Stimulated activated CD4-positive, alpha-beta T cell treated with anti-CD3 and anti-CD28 coated beads, Interleukin-4, amount 100 ng/mL, for 4 hours (primary cell): Measurements from ENCODE around the gene GPR101.

ENCODE experiments used
- DNase-seq, 2 experiments: peaks; one replicate each; pipeline ENCODE4 v3.0.0-alpha.2; 2020

The GPR101 gene, protein sequence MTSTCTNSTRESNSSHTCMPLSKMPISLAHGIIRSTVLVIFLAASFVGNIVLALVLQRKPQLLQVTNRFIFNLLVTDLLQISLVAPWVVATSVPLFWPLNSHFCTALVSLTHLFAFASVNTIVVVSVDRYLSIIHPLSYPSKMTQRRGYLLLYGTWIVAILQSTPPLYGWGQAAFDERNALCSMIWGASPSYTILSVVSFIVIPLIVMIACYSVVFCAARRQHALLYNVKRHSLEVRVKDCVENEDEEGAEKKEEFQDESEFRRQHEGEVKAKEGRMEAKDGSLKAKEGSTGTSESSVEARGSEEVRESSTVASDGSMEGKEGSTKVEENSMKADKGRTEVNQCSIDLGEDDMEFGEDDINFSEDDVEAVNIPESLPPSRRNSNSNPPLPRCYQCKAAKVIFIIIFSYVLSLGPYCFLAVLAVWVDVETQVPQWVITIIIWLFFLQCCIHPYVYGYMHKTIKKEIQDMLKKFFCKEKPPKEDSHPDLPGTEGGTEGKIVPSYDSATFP

DNA sequence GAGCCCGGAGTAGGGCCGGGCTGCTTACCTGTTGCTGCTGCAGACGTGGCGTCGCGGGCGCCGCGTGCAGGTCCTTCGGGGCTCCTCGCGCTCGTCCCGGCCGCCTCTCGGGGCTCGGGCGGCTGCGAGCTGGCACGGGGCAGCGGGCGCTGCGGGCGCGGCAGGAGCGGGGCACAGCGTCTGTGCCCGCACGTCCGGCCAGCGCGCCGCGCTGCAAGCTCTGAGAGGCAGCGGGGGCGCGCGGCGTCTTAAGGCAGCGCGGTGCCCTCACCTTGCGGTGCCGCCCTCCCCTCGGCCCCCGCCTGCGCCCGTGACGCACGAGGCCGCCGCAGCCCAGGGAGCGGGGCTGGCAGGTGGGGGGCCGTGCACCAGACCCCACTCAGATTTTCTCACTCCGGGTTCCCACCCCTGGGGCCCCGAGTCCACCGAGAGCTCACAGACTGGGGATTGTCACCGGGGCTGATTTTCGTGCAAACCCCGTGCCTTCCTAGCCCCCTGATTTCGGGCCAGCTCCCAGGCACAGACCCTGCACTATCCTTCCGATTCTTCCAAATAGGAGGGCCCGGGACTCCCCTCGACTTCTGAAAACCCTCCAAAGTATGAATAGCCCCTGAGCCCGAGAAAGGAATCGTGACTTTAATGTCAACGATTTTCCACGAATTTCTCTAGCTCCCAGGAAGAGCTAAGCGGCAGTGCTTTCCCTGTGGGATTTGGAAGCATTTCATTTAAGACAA is at the start of gene GPR101:
Gene GPR101 (minus strand): TSS at position 222 of the 734 bp plus-strand sequence. CDS start 2,321 bp downstream, outside the sequence.
- peak in 1 of 2 experiments; percentile 1 for DNase-seq

DNA sequence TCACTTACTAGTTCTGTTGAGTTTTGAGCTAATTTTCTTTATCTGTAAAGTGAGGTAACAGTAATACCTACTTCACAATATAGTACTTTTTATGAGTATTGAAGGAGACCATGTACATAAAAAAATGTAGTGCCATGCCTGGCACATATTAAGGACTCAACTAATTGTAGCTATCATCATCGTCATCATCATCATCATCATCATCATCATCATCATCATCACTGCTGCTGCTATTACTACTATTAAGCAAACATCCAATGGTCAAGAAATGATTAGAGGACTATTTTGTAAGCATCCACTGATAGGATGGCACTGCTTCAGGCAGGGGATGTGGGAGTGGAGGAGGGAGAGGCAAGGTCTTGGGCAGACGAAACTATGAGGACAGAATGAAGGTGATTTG is 47.4 kb upstream of the GPR101 start:
- no peak for DNase-seq

DNA sequence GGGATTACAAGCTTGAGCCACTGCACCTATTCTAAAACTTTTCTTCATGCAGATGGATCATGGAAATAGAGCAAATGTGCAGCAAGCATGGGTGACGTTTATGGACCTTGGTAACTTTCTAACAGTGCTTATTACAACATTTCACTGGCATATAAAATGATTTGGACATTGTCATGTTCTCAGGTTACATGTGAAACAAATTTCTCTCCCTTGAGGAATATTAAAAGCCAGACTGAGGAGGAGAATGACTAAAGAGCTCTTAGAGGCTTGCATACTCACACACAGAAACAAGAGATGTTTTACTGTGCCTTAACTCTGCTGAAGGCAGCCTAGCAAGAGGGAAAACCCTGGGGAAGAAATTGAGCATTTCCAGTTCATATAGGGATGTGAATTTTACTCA is 38.6 kb upstream of the GPR101 start:
- no peak for DNase-seq

DNA sequence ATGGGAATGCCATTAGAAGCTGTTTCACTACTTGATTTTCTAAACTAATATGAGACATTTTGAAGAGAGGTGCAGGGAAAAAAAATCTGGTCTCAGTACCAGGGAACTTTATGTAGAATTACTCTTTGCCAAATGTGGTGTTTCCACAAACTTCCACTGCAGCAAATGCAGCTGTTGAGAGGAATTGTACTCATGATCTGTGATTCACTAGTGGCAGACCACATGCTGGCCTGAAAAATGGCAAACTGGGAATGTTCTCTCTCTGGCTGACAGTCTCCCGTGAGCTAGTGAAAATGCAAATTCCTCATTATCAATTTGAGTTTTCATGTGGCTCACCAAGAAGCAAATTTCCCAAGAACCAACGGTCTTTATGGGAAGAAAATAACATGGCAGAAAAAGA is 37.8 kb upstream of the GPR101 start:
- no peak for DNase-seq

DNA sequence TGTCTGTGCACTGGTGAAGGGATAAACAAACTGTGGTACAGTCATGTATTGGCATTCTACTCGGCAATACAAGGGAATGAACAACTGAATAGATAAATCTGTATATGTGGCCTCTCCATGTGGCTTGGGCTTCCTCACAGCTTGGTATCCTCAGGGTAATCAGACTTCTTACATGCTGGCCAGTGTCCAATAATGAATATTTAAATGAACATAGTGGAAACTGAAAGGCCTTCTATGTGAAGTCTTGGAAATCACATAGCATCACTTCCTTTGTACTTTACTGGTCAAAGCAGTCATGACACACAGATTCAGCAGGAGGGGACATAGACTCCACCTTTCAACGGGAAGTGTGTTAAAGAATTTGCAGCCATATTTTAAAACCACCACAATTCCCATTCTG is 33.4 kb upstream of the GPR101 start:
- no peak for DNase-seq

DNA sequence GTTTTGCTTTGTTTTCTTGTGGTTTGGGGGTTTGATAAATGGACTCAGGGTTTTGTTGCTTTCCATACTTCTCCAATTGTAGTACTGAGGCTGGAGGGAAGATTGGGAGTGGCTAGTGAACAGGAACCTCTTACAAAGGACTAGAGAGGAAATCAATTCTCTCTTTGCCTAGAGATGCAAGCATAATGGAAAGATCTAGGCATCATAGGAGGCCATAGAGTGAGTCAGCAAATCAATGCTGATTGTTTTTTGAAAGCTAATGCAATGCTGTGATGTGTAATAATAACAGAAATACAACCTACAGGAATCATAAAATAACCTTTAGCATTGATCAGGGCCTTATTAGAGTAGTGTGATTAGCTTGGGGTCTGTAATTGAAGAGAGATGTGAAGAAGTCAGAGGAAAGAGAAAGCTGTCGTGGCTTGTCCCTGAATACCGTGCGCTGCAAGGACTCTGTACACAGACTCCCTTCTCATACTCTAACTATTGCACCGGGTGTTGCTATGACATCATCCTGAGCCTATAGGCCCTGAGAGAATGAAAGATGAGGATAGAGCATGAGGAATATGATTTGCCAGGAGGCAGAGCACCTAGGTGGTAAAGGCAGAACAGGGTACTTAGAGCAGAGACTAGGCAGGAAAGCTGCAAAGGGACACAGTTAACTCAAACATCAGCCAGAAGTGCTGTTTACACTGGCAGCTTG is 29.3 kb upstream of the GPR101 start:
- no peak for DNase-seq

DNA sequence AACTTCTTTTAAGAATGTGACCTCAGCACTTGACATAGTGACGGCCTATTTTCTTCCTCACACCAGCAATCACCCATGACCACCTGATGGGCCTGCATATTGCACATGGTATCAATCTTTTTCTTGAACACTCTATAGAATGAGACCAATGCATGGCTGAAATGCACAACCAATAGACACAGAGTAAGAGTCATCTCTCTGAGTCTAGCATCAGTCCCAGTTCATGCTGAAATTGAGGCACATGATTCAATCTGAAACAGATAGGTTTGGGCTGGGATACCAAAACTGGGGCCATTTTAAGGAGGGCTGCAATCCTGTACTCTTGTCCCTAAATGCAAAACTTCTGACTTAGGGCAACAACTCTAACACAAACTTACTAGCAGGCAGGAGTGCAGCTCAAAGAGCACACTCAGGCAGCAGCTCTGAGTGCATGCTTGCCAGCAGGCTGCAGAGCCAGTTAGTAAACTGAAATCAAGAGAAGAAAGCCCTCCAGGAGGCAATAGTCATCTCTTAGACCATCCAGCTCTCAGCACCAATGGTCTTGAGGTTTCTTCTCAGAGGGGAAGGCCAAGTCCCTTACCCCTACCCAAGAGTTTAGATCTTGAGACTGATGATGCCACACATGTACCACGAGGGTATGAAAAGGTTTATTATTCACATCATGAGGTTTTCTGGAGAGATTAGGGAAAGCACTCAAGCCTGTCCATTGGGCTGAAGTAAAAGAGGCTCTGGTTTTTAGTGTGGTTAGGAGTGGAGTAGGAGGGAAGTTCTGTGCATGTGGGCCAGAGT is 24.7 kb upstream of the GPR101 start:
- no peak for DNase-seq

DNA sequence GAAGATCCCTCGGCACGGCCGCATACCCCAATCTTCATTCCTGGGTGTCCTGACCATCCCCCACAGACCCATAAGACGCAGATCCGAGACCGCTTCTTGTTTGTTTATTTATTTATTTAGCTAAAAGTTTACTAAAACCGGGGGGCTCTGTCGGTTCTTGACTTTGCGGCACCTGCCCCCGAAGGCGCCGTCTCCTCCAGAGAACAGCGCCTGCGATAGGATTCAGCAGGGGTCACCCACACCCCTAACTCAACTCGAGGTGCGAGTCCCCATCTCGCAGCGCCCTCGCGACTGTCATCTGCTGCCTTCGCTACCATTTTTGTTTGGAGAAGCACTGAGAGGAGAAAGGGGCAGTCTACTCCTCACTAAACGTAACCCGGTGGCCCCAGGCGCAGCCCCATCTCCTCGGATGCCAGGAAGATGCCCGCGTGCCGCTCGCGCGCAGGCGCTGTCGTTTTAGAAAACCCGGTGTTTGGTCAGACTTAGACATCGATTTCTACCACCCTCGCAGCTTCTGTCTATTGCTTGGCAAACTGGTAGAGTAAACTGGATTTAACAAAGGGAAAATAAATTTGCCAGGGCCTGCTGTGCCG is 18.9 kb upstream of the GPR101 start:
- peak; percentile 30 to 31 for DNase-seq

DNA sequence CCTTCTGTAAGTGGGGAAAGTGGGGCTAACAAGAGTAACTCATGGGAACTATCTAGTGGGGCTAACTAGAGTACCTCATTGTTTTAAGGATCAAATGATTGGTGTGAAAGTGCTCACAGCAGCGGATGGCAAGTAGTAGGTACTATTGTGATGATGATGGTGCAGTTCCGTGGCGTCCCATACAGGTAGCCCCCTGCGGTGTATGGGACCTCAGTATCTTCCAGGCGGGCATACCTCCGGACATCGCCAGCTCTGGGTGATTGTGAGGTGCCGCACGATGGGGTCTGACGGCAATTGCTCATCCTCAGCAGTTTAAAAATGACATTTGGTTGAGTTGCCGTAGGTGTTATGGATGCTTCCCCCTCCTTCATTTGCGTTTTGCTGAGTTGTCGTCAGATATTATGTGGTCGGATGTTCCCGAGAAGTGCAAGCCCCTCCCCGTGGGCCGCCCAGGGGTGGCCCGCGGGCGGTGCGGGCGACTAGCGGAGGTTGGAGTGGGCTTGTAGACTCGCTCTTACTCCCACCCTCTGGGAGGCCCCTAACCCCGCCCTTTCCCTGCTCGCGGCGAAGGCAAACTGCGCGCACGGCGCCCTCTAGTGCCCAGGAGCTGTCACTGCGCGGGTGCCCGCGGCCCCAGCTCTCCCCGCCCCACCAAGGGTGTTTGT is 18.3 kb upstream of the GPR101 start:
- DNase-seq = peak; percentile 73 to 84

DNA sequence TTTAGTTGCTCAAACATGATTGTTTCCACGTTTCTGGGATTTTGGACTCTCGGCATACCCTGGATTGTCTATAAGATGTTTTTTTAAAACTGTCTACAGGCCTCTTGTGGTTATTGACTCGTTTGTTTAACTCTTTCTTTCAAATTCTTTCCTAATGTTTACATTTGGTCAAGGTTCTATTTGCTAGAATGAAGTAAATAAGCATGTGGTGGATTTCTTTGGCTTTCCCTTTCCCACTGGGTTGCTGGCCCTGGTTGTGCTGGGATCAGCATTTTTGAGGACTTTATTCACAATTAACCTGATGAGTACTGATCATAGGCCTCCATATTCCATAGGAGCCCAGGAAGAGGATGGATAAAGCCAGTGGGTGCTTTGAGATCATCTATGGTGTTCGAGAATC is 11.1 kb upstream of the GPR101 start:
- DNase-seq = no peak

DNA sequence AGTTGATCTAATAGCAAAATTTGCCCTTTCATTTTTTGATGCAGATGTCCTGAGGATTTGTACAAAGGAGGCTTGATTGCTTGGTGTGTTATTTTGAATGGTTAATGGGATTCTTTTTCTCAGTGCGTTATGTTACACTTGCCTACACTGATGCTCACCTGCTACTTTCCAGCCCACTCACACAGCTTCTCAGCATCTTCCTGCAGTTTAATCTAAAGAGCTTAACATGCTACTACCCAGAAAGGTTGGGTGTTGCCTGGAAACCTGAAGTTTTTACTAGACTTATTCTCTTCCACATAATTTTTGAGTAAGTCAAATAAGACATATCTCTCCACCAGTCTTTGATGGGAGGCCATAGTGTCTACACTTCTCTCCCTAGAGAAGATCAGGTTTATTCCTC is 9.9 kb upstream of the GPR101 start:
- no peak for DNase-seq

DNA sequence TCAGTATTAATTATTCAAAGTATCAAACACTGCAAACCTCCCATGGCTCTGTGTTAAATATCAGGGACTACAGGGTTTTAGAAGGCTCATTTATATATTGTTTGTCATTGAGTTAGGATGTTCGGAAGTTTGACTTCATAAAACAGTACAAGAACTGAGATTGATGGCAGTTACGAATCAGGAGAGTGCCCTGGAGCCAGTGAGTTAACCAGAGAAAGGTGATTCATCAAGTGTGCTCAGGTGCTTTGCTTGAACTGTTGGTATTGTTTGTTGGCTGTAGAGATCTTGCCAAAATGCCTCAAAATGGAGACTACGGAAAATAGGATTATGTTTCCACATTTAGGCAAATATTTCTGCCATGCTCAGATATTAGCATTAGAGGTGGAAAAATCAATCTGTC is 7.5 kb upstream of the GPR101 start:
- DNase-seq = no peak

DNA sequence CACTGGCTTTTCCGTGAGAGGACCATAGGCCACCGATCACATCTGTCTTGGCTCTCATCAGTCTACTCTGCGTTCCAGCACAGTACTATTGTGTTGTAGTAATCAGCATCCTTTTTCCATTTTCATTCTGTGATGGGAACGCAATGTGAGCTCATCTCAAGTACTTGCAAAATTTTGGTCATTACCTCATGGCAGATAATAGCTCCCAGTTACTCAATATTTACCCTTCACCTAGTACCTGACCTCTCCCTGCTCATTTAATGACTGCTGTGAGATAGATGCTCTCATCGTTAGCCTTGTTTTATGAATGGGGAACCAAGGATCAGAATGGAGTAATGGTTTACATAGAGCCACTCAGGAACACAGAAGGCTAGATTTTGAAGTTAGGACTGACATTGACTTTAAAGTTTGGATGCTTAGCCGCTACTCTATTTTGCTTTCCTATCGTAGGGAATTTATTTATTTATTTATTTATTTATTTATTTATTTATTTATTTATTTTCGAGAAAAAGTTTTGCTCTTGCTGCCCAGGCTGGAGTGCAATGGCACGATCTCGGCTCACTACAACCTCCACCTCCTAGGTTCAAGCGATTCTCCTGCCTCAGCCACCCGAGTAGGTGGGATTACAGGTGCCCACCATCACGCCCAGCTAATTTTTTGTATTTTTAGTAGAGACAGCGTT is 6.5 kb upstream of the GPR101 start:
- no peak for DNase-seq

DNA sequence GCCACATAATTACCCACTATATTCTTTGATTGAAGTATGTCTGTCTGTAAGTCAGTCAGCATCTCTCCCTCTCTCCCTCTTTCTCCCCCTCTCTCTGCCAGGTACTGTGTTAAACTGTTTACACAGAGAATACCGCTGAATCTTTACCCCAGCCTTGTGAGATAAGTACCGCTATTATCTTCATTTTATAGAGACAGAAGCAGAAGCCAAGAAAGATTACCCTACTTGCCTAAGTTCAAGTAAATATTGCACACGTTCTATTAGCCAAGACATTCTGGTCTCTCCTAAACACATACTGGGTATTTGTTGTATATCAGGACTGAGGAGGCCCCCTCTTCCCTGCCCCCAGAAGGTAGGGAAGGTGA is 695 bp upstream of the GPR101 start:
- no peak for DNase-seq

DNA sequence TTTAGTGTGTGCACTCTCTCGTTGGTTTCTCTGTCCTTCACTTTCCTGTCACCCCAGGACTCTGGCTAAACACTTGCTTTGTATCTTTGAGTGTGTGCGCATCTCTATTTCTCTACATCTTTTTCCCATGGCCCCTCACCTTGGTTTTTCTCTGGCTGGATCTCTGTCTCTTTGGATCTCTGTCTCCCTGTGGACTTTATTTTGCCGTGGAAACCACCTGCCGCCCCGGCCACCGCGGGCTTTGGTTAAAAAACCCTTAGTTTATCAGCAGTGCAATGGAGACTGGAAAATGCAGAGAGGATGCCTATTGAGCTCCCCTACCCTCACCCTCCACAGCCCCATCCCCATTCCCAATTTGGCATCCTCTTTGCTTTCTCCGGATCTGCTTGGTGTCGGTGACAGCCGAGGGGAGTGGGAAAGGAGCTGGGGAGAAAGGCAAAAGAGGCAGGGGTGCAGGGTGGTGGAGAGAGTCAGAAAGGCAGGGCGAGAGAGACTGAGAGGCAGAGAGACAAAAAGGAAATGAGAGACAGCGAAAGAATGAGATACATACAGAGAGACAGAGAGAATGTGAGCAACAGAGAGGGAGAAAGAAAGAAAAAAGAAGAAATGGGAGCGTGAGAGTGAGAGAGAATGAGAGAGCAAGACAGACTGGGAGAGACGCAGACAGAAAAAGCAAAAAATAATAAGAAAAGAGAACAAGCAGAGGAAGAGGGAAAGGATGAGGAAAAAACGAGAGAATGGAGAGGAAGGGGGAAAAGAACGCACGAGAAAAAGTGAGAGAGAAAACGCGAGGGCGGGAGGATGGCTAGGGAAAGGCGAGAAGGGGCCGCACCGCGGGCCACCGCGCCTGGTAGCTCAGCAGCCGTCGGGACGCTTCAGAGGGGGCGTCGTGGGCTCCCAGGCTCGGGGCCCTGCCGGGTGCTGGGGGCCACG is 688 bp downstream of the GPR101 start:
- no peak for DNase-seq

DNA sequence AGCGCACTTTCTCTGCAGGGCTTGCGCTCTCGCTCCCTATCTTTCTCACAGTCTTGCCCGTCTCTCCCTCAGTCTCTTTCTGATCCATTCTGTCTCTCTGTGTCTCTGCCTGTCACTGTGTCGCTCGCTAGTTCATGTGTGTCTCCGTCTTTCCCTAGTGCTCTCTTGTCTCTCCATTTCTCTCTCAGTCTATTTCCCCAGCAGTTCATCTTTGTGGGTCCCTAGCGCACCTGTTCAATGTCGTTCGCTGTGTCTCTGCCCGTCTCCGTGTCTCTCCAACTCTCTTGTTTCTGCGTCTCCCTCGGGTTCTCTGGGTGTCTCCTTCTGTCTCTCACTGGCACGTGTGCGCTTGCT is 1.5 kb downstream of the GPR101 start:
- no peak for DNase-seq

DNA sequence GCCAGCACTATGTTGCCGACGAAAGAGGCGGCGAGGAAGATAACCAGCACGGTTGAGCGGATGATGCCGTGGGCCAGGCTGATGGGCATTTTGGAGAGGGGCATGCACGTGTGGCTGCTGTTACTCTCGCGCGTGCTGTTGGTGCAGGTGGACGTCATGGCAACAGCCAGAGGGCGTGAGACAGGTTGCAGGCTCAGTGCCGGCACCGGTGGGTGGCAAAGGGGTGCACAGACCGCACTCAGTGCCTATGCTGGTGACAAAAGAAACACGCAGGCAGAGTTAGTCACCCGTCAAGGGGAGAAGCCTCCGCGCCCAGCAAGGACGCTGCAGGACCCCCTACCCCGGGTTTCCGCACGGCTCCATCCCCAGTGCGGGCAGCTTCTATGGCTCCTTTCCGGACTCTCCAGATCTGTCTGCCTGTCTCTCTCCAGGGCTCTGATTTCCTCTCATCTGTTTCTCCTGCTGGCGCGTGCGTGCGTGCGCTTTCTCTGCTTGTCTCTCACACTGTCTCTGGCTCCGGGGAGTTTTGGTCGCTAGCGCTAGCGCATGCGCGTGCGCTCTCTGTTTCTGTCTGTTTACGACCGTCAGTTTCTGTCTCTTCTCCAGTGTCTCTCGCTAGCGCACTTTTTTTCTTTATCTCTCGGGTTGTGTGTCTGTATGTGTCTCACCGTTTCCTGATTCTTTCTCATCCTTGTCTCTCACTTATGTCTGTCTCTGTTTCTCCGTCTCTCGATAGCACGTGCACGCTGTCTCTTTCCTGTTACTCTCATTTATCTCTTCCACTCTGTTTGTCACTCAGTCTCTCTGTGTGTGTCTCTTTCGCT is 2.1 kb downstream of the GPR101 start:
- DNase-seq = peak; percentile 45 to 48

DNA sequence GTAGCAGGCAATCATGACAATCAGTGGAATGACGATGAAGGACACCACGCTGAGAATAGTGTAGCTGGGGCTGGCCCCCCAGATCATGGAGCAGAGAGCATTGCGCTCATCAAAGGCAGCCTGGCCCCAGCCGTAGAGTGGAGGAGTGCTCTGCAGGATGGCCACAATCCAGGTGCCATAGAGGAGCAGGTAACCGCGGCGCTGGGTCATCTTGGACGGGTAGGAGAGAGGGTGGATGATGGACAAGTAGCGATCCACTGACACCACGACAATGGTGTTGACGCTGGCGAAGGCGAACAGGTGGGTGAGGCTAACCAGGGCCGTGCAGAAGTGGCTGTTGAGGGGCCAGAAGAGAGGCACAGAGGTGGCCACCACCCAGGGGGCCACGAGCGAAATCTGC is 2.8 kb downstream of the GPR101 start:
- no peak for DNase-seq

DNA sequence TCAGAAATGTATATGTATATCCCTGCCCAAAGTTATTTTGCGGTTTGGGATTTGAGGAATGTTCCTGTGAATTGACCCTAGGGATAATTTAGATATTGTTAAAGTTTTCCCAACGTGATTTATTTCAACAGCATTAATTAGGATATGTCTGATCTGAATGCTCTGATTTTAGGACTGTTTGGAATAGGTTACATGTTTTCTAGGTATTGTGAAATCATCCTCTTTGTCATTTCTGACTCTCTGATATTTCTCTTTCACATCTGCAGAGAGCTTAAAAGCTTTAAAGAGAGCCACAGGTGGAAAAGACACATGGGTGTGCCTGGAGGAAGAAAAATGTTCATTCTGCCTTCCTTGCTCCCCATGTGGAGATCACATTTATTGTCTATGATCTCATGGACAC is 5.1 kb downstream of the GPR101 start:
- no peak for DNase-seq
